Neuronal stem cell (in vitro differentiated cells): Measurements from ENCODE around the gene ZNF423.

Experiments
- DNase-seq: peaks from one replicate; pipeline ENCODE4 v3.0.0-alpha.2; 2013; ENCODE audit warnings: low spot score
- H2AFZ ChIP-seq: one replicate; pipeline ENCODE4 v1.6.1; 2013; ENCODE audit warnings: mild to moderate bottlenecking, low read length, inconsistent platforms
- H2AK5ac ChIP-seq: 2 replicates; pipeline ENCODE4 v1.6.1; 2013; ENCODE audit warnings: low read depth, mild to moderate bottlenecking, inconsistent platforms, low read length, moderate library complexity, mixed read lengths
- H2BK120ac ChIP-seq: 2 replicates; pipeline ENCODE4 v1.6.1; 2013; ENCODE audit warnings: low read depth, mild to moderate bottlenecking, inconsistent platforms, low read length, moderate library complexity, mixed read lengths
- H2BK12ac ChIP-seq: one replicate; pipeline ENCODE4 v1.6.1; 2013; ENCODE audit warnings: low read length, inconsistent platforms
- H2BK15ac ChIP-seq: 2 replicates; pipeline ENCODE4 v1.6.1; 2013; ENCODE audit warnings: mild to moderate bottlenecking, low read length, inconsistent platforms, mixed read lengths
- H2BK5ac ChIP-seq: one replicate; pipeline ENCODE4 v1.6.1; 2013; ENCODE audit warnings: inconsistent platforms, mild to moderate bottlenecking, low read length, moderate library complexity
- H3K14ac ChIP-seq: one replicate; pipeline ENCODE4 v1.6.1; 2013; ENCODE audit warnings: low read length, inconsistent platforms
- H3K18ac ChIP-seq: 2 replicates; pipeline ENCODE4 v1.6.1; 2013; ENCODE audit warnings: low read length, inconsistent platforms
- H3K23ac ChIP-seq: 2 replicates; pipeline ENCODE4 v1.6.1; 2013; ENCODE audit warnings: low read depth, mild to moderate bottlenecking, mixed read lengths, low read length, inconsistent platforms; ENCODE audit not compliant: poor library complexity
- H3K27ac ChIP-seq: replicated peaks from 3 replicates; pipeline ENCODE4 v1.5.1; 2013; ENCODE audit warnings: low read length, inconsistent platforms
- H3K27me3 ChIP-seq, 3 experiments: 2 replicates each; pipeline ENCODE4 v1.6.1; 2013; ENCODE audit warnings: low read length in 3 of 3, mild to moderate bottlenecking in 2 of 3, inconsistent platforms in 1 of 3, low read depth in 1 of 3, mixed read lengths in 1 of 3, moderate library complexity in 1 of 3; ENCODE audit not compliant: control insufficient read depth in 3 of 3, insufficient read depth in 3 of 3
- H3K36me3 ChIP-seq, 2 donors: replicated peaks in 1 of 2; 2 replicates each; pipeline ENCODE4 v1.6.1; 2013; ENCODE audit warnings: low read length in 2 of 2; ENCODE audit not compliant: control insufficient read depth in 2 of 2, insufficient read depth in 2 of 2
- H3K4ac ChIP-seq: 2 replicates; pipeline ENCODE4 v1.6.1; 2013; ENCODE audit warnings: inconsistent platforms, mild to moderate bottlenecking, low read length, moderate library complexity
- H3K4me1 ChIP-seq, 2 donors: 1 replicate in 1 of 2; 2 replicates in 1 of 2; pipeline ENCODE4 v1.6.1; 2013; ENCODE audit warnings: low read length in 2 of 2, low read depth in 1 of 2; ENCODE audit not compliant: control insufficient read depth in 2 of 2, insufficient read depth in 1 of 2
- H3K4me2 ChIP-seq: one replicate; pipeline ENCODE4 v1.6.1; 2013; ENCODE audit warnings: mild to moderate bottlenecking, low read length, inconsistent platforms; ENCODE audit not compliant: insufficient read depth, poor library complexity, severe bottlenecking
- H3K4me3 ChIP-seq, 2 donors: 2 replicates each; pipeline ENCODE4 v1.5.1; 2013; ENCODE audit warnings: low read length in 2 of 2, mild to moderate bottlenecking in 2 of 2, inconsistent platforms in 1 of 2, moderate library complexity in 1 of 2
- H3K79me1 ChIP-seq: one replicate; pipeline ENCODE4 v1.6.1; 2013; ENCODE audit warnings: low read depth, mild to moderate bottlenecking, inconsistent platforms, low read length, moderate library complexity
- H3K9ac ChIP-seq: one replicate; pipeline ENCODE4 v1.6.1; 2013; ENCODE audit warnings: mild to moderate bottlenecking, low read depth, low read length, inconsistent platforms; ENCODE audit not compliant: poor library complexity
- H3K9me3 ChIP-seq, 2 donors: replicated peaks in 1 of 2; 2 replicates each; pipeline versions ENCODE3 to v1.6.1; 2013; ENCODE audit warnings: low read length in 2 of 2, mild to moderate bottlenecking in 2 of 2, inconsistent platforms in 1 of 2, low read depth in 1 of 2, mixed read lengths in 1 of 2, moderate library complexity in 1 of 2; ENCODE audit not compliant: control insufficient read depth in 2 of 2, insufficient read depth in 1 of 2
- H4K8ac ChIP-seq: one replicate; pipeline ENCODE4 v1.6.1; 2013; ENCODE audit warnings: low read depth, mild to moderate bottlenecking, inconsistent platforms, low read length, moderate library complexity
- H4K91ac ChIP-seq: one replicate; pipeline ENCODE4 v1.6.1; 2013; ENCODE audit warnings: low read length, low read depth, mild to moderate bottlenecking, inconsistent platforms; ENCODE audit not compliant: poor library complexity
- WGBS, 2 donors: extraction: QIAGEN DNeasy Blood & Tissue Kit; methylation state at CpG; one replicate each; pipeline ENCODE4 v1.1.7; 2013; ENCODE audit warnings: missing lambda C conversion rate in 2 of 2, mixed read lengths in 1 of 2; ENCODE audit not compliant: insufficient read length in 2 of 2, insufficient replicate concordance in 1 of 2; ENCODE audit errors: extremely low coverage in 2 of 2; 5-methylcytosine and 5-hydroxymethylcytosine counted together

ZNF423 gene

GRCh38 chr16:49696414-49697101 lies 159.4 kb downstream of the ZNF423 start:
- no peak overlapping the region for H4K8ac ChIP-seq
- no peak overlapping the region for H2BK120ac ChIP-seq
- no peak overlapping the region for H3K23ac ChIP-seq
- no peak overlapping the region for H2BK15ac ChIP-seq
- no peak overlapping the region for H4K91ac ChIP-seq
- WGBS, 2 donors: no CpG with 5 or more reads among the region's 14 CpGs
- peak overlapping the region; percentile 46 for H3K18ac ChIP-seq
- no peak overlapping the region for H3K9ac ChIP-seq
- H3K4ac ChIP-seq: no peak overlapping the region
- H3K14ac ChIP-seq: no peak overlapping the region
- H2BK12ac ChIP-seq: no peak overlapping the region
- H3K27ac ChIP-seq: peak overlapping the region; percentile 95
- H2AFZ ChIP-seq: no peak overlapping the region
- H3K27me3 ChIP-seq: no peaks in the 10 kb centered on the region
- H2BK5ac ChIP-seq: no peak overlapping the region
- H3K4me3 ChIP-seq: no peak overlapping the region
- H3K4me2 ChIP-seq: peak overlapping the region; percentile 36
- H3K9me3 ChIP-seq: no peaks in the 10 kb centered on the region
- peaks cover 49 to 64% of the 10 kb centered on the region in 2 donors for H3K4me1 ChIP-seq
- no peak overlapping the region for H2AK5ac ChIP-seq
- peaks cover 0 to 13% of the 10 kb centered on the region in 2 donors for H3K36me3 ChIP-seq
- DNase-seq: peak; percentile 90
- no peaks in the 10 kb centered on the region for H3K79me1 ChIP-seq

GRCh38 chr16:49695782-49696413 lies 160.0 kb downstream of the ZNF423 start:
- Histone ChIP-seq H3K4me3 (no peak overlapping the region), H3K9me3 (no peaks in the 10 kb centered on the region), H3K36me3 (peaks cover 0 to 13% of the 10 kb centered on the region in 2 donors), H4K91ac (no peak overlapping the region), H3K18ac (peak overlapping the region; percentile 53), H3K23ac (no peak overlapping the region), H3K4ac (no peak overlapping the region), H3K79me1 (no peaks in the 10 kb centered on the region), H2AFZ (no peak overlapping the region), H3K27me3 (no peaks in the 10 kb centered on the region), H3K4me1 (peaks cover 47 to 58% of the 10 kb centered on the region in 2 donors), H2BK120ac (no peak overlapping the region), H3K9ac (no peak overlapping the region), H2BK5ac (no peak overlapping the region), H3K14ac (no peak overlapping the region), H2AK5ac (no peak overlapping the region), H2BK15ac (no peak overlapping the region), H3K4me2 (no peak overlapping the region), H2BK12ac (no peak overlapping the region), H3K27ac (peak overlapping the region; percentile 81), H4K8ac (no peak overlapping the region)
- no CpG with 5 or more reads among the region's 5 CpGs for WGBS, 2 donors
- DNase-seq: no peak

GRCh38 chr16:49693445-49693844 lies 162.5 kb downstream of the ZNF423 start:
- Histone ChIP-seq H2BK5ac (no peak overlapping the region), H3K4me2 (no peak overlapping the region), H3K4ac (no peak overlapping the region), H3K79me1 (no peaks in the 10 kb centered on the region), H4K8ac (no peak overlapping the region), H3K36me3 (peaks cover 0 to 28% of the 10 kb centered on the region in 2 donors), H2BK120ac (no peak overlapping the region), H3K27ac (no peak overlapping the region), H3K27me3 (no peaks in the 10 kb centered on the region), H3K9me3 (no peaks in the 10 kb centered on the region), H3K4me1 (peaks cover 32 to 34% of the 10 kb centered on the region in 2 donors), H3K9ac (no peak overlapping the region), H3K14ac (no peak overlapping the region), H3K18ac (no peak overlapping the region), H2AK5ac (no peak overlapping the region), H3K23ac (no peak overlapping the region), H2AFZ (no peak overlapping the region), H4K91ac (no peak overlapping the region), H2BK15ac (no peak overlapping the region), H3K4me3 (no peak overlapping the region), H2BK12ac (no peak overlapping the region)
- DNase-seq: no peak
- no CpG with 5 or more reads among the region's 5 CpGs for WGBS, 2 donors

- H3K9ac ChIP-seq: peak overlapping the region; percentile 9
- no peak overlapping the region for H4K91ac ChIP-seq
- peak overlapping the region; percentile 97 for H2AK5ac ChIP-seq
- no peak overlapping the region for H4K8ac ChIP-seq
- H3K27ac ChIP-seq: no peak overlapping the region
- H3K4me1 ChIP-seq: peaks cover 10 to 11% of the 10 kb centered on the region in 2 donors
- H2AFZ ChIP-seq: no peak overlapping the region
- peak overlapping the region; percentile 9 for H3K23ac ChIP-seq
- H3K4me2 ChIP-seq: no peak overlapping the region
- no CpG with 5 or more reads among the region's 13 CpGs for WGBS, 2 donors
- no peaks in the 10 kb centered on the region for H3K27me3 ChIP-seq
- H3K4ac ChIP-seq: no peak overlapping the region
- H2BK15ac ChIP-seq: no peak overlapping the region
- no peak for DNase-seq
- peak overlapping the region; percentile 2 for H2BK5ac ChIP-seq
- peaks cover 2% of the 10 kb centered on the region for H3K79me1 ChIP-seq
- peaks cover 0 to 26% of the 10 kb centered on the region in 2 donors for H3K36me3 ChIP-seq
- H2BK120ac ChIP-seq: no peak overlapping the region
- H3K18ac ChIP-seq: peak overlapping the region; percentile 81
- no peak overlapping the region for H2BK12ac ChIP-seq
- H3K4me3 ChIP-seq: no peak overlapping the region
- no peaks in the 10 kb centered on the region for H3K9me3 ChIP-seq
- no peak overlapping the region for H3K14ac ChIP-seq
These were observed 165.1 kb downstream of the ZNF423 start for GRCh38 chr16:49690778-49691177.
